ENCODE data around the gene PROM2.
"Not testable (repeated sequence)": the region's sequence is repeated elsewhere in the genome, so short reads cannot be mapped to it uniquely, and the experiment has no call there.

Gene PROM2, protein sequence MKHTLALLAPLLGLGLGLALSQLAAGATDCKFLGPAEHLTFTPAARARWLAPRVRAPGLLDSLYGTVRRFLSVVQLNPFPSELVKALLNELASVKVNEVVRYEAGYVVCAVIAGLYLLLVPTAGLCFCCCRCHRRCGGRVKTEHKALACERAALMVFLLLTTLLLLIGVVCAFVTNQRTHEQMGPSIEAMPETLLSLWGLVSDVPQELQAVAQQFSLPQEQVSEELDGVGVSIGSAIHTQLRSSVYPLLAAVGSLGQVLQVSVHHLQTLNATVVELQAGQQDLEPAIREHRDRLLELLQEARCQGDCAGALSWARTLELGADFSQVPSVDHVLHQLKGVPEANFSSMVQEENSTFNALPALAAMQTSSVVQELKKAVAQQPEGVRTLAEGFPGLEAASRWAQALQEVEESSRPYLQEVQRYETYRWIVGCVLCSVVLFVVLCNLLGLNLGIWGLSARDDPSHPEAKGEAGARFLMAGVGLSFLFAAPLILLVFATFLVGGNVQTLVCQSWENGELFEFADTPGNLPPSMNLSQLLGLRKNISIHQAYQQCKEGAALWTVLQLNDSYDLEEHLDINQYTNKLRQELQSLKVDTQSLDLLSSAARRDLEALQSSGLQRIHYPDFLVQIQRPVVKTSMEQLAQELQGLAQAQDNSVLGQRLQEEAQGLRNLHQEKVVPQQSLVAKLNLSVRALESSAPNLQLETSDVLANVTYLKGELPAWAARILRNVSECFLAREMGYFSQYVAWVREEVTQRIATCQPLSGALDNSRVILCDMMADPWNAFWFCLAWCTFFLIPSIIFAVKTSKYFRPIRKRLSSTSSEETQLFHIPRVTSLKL

DNA sequence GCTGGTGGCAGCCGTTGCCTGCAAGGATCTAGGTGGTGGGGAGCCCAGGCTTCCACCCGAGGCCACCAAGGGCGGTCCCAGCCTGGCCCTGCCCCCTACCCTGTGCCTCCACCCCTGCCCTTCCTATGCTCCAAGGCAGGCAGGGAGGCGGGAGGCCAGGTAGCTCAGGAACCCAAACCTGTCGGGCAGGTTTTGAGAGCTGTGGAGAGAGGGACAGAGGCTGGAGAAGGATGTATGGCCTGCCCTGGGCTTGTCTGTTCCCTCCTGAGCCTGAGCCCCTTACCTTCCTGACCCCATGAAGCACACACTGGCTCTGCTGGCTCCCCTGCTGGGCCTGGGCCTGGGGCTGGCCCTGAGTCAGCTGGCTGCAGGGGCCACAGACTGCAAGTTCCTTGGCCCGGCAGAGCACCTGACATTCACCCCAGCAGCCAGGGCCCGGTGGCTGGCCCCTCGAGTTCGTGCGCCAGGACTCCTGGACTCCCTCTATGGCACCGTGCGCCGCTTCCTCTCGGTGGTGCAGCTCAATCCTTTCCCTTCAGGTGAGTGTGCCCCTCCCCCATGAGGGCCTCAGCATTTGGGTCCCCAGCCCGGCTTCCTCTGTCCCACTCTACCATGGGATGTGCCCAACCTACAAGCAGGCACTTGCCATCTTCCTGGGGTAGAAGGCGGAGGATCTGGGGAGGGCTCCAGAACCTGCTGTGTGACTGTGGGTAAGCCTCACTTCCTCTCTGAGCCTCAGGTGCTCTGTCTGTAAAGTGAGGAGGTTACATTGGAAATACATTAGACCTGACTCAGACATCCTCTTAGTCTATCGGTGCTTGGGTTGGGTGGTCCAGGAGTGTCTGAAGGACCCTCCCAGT lies at the start of gene PROM2:
Gene PROM2, plus strand, starts transcription at position 159 of the 860 bp plus-strand sequence. Its CDS starts 137 bp downstream, at position 296.
- DNase-seq = no peak

DNA sequence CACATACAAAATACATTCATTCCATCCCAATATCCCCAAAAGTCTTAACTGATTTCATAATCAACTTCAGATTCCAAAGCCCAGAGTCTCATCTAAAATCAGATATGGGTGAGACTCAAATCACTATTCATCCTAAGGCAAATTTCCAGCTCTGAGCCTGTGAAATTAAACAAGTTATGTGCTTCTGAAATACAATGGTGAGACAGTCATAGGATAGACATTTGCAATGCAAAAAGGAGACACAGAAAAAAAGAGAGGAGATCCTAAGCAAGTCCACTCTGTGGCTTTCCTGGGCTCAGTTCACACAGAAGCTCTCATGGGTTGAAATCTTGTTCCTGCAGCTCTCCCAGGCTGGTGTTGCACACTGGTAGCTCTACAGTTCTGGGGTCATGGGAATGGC lies 48.6 kb upstream of the PROM2 start:
- no peak for DNase-seq

DNA sequence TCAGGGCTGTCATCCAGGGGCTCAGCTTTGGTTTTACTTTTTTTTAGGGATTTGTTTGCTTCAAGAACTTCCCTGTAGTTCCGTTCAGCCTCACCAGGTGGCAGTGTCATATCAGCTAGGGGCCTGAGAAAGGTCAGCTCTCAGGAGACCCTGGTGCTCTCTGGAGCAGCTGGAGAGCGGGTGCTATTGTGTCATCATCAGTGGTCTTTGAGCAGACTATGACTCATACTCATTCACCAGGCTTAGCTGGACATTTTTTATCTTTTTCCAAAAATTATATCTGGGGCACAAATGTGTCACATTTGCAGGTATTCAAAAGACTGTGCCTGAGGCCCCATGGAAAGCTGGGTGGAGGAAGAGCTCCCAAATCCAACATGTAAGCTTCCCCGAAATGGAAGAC lies 42.5 kb upstream of the PROM2 start:
- DNase-seq = peak; percentile 6

DNA sequence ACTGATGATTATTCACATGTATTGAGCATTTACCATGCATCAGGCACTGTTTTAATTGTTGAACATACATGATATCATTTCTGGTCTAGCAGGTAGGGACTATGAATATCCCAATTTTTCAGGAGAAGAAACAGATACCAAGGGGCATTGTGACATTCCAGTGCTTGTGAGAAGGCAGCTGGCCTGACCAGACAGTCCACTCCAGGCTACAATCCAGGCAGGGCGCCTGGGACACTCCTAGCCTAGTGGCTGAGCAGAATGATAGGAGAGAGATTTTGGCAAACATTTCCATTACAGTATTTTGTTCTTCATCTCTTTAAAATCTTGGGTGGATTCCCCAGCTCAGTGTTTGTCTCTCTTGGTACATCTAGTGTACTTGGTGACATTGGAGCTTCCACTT lies 42.0 kb upstream of the PROM2 start:
- DNase-seq = no peak

DNA sequence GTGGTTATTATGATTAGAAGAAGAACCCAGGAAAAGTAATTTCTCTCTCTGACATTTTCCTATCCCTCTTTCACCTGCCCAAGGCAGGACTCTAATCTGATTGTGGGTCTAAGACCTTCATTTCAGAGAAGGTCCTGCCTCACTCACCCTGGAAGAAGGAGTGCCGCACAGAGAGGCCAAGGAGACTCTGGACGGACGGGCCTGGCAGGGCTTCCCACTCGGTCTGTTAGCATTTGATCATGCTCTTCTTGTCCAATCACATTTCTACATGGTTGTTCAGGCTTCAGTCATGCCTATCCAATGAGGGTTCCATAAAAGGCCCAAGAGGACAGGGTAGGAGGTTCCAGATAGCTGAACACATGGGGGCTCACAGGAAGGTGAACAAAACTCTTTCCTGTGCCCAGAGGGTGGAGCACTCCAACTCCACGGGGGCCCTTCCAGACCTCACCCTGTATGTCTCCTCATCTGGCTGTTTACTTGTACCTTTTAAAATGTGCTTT lies 39.9 kb upstream of the PROM2 start:
- DNase-seq = no peak

DNA sequence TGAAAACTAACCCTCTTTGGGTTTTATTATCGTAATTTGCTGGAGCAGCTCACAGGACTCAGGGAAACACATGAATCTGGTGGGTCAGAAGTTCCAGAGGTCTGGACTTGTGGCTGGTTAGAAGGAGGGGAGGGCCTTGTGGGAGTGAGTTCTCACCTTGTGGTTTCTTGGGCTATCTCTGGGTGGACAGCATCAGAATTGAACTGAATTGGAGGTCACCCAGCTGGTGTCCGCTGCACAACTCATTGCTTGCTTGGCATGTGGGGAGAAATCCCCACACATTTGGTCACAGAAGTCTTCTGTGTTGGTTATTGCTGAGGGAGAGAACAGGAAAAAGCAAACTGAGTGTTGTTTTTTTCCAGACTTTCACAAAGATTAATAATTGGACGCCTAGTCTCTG lies 39.4 kb upstream of the PROM2 start:
- DNase-seq = no peak

DNA sequence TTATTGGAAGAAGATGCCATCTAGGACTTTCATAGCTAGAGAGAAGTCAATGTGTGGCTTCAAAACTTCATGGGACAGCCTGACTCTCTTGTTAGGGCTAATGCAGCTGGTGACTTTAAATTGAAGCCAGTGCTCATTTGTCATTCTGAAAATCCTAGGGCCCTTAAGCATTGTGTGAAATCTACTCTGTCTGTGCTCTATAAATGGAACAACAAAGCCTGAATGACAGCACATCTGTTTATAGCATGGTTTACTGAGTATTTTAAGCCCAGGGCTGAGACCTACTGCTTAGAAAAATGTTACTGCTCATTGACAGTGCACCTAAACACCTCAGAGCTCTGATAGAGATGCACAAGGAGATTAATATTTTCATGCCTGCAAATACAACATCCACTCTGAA lies 36.1 kb upstream of the PROM2 start:
- DNase-seq = no peak

DNA sequence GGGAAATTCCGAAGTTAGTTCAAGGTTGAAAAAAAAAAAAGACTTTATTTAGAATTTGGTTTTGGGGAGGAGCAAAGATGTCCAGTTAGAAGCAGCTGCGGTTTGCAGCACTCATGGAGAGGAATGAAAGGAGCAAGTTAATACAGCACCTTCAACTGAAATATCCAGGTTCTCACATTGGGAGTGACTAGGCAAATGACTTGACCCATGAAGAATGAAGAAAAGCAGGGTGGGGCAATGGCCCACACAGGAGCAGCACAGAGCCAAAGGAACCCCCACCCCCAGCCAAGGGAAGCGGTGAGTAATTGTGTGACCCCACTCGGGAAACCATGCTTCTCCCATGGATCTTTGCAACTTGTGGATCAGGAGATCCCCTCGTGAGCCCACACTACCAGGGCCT lies 34.2 kb upstream of the PROM2 start:
- DNase-seq = no peak

DNA sequence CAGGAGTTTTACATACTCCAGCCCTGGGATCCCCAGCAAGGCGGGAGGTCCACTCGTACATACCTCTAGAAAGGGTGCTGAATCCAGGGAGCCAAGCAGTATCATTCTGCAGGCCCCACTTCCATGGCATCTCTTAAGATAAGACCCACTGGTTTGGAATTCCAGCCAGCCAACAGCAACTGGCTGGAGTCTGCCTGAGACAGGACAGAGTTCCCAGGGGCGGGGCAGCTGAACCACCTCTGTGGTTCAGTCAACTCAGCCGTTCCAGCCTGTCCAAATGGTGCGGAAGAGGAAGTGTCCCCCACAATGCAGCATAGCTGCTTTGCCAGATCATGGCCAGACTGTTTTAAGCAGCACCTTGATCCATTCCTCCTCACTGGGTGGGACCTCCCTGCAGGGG lies 33.7 kb upstream of the PROM2 start:
- DNase-seq = no peak

DNA sequence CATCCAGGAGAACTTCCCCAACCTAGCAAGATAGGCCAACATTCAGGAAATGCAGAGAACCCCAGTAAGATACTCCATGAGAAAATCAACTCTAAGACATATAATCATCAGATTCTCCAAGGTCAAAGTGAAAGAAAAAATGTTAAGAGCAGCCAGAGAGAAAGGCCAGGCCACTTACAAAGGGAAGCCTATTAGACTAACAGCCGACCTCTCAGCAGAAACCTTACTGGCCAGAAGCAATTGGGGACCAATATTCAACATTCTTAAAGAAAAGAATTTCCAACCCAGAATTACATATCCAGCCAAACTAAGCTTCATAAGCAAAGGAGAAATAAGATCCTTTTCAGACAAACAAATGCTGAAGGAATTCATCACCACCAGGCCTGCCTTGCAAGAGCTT lies 32.2 kb upstream of the PROM2 start:
- not testable (repeated sequence) for DNase-seq

DNA sequence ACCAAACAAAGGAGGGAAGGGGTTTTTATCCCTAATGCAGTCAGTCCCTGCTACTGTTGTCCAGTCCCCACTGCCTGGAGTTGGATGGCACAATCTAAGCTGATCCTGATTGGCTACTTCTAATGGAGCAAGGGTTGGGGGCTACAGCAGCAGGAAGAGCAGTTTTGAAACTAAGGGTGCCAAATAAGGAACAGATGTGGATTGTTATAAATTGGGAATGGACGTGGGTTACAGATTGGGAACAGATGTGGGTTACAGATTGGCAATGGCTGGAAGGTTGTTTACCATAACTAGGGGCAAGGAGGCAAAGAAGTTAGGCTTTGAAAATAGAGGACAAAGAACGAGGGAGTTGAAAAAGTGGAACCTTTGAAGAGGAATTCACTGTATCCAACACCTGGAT lies 16.0 kb upstream of the PROM2 start:
- DNase-seq = no peak

DNA sequence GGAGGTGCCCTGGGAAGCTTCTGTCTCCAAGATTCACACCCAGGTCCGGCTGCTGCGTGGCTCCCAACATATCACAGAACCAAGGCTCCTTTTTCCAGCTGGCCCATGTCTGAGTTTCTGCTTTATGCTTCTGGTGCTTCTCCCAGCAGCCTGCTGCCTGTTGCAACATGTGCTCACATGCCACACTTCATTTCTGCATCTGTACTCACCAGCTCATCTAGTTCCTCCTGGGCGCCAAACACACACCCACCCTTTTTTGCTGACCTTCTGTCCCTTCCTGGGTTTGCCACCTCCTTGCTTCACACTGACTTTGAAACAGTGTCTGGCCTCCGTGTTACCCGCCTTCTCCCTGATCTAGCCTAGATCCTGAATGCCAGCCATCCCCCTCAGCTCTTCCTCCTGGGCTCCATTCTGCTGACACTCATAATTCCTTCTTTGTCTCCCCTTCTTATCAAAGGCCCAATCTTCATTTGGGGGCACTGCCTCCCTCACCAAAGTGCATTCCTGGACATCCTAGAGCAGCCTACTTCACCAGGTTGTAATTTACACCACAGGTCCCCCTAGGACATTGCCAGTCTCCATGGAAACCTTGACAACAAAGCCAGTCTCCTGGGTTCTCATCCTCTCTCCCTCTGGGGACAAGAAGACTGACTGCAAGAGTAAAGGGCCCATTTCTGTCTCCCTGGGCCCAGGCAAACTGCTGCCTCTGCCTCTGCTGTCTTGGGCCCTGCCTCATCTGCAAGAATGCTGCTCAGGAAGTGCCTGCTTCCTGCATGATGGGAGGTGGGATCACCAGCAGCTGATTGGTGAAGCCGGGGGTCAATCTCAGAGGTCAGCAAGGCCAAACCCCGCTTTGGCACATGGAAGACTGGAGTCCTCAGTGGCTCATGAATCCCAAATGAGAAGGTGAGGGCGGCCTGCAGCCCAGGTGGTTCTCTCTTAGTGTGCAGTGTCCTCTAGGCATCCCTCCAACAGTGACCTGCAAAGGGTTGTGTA lies 13.9 kb upstream of the PROM2 start:
- DNase-seq = no peak

DNA sequence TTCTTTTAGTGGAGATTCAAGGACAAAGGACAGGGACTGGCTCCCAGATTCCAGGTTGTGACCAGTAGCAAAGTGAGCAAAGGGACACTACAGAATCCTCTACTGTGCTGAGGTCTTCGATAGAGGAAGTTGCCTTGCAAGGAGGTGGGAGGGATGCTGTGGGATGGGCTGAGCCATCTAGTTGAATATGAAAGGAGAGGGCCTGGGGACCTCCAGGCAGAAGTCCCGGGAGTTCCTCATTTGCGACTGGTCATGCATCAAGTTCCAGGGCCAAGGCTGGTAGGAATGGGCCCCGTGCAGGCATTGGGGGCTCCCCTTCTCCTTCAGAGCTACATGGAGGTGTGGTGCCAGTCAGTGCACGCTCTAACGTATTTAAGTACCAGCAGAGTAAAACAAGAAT lies 12.6 kb upstream of the PROM2 start:
- DNase-seq = no peak

DNA sequence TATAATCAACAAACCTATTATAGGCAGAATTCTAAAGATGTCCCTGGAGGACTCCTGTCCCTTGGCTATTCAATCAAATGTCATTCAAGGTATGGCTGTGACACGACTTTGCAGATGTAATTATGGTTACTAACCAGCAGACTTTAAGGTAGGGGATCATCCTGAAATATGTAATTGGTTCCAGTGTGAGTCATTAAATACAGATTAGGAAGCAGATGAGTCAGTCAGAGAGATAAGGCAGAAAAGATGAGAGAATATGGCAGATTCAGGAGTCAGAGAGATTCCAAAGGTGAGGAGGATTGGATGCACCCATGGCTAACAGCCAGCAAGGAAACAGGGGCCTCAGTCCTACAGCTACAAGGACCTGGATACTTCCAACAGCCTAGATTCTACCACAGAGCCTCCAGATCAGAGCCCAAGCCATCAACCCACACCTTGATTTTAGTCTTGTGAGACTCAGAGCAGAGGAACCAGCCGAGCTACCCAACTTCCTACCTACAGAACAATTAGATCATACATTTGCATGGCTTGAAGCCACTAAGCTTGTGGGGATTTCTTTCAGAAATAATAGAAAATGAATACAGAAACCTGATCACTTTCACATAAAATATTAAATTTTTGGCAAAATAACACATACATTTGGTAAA lies 11.2 kb upstream of the PROM2 start:
- no peak for DNase-seq

DNA sequence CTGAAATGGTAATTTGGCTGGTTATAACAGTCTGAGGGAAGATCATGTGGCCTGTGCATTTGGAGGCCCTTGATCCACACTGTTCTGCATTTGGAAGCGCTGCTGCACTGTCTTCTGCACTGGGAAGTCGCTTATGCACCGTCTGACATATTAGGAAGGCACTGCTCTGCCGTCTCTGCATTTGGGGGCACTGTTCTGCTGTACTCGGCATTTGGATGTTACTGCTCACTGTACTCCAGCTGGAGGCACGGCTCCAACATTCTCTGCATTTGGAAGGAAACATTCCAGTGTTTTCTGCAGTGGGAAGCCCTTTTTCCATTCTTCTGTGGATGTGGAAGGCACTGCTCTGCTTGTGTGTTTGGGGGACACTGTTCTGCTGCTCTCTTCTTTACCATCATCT lies 9.6 kb upstream of the PROM2 start:
- DNase-seq = no peak

DNA sequence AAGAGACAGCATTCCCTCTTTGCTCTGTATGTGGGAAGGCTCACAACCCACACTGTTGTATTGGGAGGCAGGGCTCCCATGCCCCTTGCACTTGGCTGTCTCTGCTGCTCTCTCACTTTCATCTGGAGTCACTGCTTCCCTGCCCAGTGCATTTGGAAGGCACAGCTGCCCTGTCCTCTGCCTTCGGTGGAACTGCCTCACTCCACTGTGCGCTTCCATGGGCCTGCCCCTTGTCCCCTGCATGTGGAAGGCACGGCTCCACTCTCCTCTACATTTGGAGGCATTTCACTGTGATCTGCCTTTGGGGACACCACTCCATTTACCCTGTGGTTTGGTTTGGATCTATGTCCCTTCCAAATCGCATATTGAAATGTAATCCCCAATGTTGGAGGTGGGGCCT lies 9.1 kb upstream of the PROM2 start:
- no peak for DNase-seq

DNA sequence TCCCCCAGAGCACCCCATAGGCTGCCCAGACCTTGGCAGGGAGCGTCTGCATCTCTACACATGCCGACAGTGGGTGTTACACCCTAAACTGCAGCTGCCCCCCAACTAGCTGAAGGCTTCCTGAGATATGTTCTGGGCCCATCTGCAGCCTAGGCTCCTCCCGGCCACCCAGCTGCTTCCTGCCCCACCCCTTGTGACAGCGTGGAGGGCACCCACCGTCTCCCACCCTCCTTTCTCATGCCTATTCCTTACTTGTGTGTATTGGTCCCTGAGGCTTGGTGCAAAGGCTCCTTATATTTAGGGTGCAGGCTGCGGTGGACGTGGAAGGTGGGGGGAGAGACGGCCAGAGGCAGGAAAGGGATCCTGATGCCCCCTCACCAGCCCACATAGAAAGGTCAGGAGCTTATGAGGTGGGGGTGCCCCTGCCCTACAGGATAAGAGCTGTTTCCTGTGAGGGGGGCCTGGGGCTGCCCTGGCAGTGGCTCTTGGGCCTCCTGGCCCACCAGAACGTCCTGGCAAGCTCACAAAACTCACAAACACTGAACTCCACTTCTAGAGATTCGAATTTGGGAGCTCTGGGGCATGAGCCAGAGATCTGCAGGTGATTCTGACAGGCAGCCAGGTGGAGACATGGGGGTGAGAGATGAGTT lies 7.3 kb upstream of the PROM2 start:
- DNase-seq = no peak

DNA sequence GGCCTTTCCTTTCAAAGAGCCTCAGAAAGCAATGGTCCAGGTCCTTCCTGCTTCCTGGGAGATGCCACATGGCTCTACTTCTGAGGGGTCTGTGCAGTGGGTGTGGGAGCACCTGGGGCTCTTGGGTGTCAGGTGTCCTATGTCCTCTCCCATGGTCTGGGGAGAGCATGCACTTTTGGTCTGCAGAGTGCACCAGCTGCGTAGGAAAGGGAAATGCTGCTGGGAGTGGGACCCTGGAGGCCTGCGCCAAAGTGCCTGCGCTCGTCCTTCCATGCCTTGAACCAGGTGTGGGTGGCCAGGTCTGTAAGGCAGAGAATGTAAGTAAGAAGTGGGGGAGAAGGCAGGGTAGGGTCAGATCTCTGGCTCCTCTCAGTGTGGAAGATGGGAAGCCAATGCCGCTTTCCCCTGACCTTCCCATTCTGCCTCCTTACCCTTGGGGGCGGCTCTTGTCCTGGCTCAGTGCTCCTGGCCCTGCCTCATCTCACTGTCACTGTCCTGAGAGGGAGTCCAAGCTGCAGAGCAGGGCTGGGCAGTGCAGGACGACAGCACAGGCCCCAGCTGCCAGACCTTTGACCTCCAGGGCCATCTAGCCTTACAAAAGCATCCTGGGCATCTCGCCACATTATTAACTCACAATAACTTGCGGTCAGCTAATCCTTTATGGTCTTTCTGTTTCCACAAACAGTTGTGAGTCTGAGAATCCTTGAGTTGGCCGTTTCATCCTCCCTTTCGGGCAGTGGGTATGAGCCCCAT lies 6.6 kb upstream of the PROM2 start:
- no peak for DNase-seq

DNA sequence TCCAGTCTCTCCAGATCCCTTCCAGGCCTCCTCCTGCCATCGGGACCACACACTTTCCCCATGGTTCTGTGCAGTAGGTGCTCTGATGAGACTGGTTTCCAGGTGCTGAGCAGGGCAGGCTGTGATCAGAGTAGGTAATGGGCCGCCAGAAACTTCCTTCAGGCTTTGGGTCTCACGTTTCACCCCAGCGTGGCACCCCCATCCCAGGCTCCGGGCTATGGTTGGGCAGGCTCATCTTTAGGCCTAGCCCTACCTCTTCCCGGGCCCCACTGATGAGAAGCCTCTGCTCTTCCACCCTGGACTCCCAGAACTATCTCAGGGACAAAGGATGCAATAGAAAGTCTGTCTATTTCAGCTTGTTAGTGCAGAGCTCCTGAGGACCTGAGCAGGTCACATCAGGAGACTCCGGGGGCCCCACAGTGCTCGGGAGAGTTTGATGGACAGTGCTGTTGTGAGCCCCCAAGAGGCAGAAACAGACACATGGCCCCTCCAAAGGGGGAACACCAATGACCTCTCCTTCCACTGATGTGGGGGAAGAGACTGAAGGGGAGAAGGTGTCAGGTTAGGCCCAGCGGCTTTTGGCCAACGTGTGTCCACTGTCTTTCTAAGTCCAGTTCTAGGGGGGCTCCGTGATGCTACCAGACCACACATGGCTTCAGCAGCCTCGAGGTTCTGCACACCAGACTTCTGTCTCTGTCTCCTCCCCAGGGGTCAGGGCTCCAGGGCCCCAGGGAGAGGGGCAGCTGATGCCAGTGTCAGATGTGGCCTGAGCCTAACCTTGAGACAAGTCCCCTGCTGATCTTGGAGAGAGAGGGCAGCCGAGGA lies 5.8 kb upstream of the PROM2 start:
- DNase-seq = no peak

All from activated naive CD4-positive, alpha-beta T cell treated with Interleukin-2 at 50 U/mL for 16 hours (primary cell).